Rectal smooth muscle tissue (tissue), 1 donor: ENCODE data around the gene CRAT.

Source experiments
- H3K27ac ChIP-seq: one replicate; pipeline ENCODE4 v1.7.0; 2013; ENCODE audit warnings: low read depth, low read length, inconsistent platforms
- H3K27me3 ChIP-seq: one replicate; pipeline ENCODE4 v1.7.0; 2013; ENCODE audit warnings: low read length; ENCODE audit not compliant: control insufficient read depth, insufficient read depth
- H3K36me3 ChIP-seq: one replicate; pipeline ENCODE4 v1.7.0; 2013; ENCODE audit warnings: low read length; ENCODE audit not compliant: control insufficient read depth, insufficient read depth
- H3K4me1 ChIP-seq: one replicate; pipeline ENCODE4 v1.7.0; 2013; ENCODE audit warnings: low read length; ENCODE audit not compliant: control insufficient read depth, insufficient read depth
- H3K4me3 ChIP-seq: one replicate; pipeline ENCODE4 v1.7.0; 2013; ENCODE audit warnings: low read length
- H3K9ac ChIP-seq: one replicate; pipeline ENCODE4 v1.7.0; 2013; ENCODE audit warnings: low read length

The CRAT gene

DNA sequence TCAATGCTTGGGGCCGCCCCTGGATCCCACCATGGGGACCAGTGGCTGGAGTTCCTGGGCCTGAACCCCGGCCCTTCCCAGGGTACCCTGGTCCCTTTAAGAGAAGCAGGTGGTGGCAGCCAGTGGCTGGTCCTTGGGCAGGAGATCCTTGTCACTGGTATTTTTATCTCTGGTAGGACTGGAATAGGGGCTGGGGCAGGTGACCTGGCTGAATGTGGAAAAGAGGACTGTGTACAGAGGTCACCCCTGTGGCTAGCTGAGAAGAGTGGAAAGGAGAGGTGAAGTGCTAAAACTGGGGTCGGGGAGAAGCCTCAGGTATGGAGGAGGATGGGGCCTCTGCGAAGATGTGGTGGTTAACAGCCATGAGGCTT, 7.0 kb downstream of the CRAT start:
- Histone ChIP-seq H3K9ac (no peak overlapping the region), H3K4me3 (no peak overlapping the region)

DNA sequence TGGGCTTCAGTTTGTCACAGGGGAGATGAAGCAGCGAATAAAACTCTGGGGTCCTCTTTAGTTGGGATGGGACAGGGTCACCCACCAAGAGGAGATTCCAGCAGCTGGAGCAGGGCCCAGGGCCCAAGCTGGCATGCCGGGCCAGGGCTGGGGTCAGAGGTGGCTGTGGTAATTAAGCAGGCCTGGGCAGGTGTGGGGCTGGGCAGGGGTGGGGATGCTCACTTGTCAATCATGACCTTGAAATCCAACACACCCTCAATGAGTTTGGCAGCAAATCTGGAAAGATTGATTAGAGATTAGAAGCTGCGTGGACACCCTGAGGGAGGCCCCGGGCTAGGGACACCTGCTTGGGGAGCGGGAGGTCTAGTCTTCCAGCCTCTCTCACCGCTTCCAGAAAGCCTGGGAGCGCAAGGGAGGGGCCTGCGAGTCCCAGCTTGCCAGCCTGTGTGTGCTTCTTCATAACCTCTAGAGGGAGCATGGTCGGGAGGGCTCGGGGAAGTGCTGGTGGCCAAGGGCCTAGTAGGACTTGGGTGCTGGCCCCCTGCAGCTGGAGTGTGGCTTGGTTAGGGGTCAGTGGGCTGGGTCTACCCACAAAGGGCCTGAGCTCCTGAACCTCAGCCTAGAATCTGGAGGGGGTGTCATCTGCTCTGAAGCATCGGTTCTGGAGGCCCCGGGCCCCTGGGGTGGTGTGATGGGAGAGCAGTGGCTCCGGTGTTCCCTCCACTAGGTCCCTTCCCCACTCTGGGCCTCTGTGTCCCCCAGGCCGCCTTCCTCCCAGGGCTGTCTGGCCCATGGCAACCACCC, 7.6 kb downstream of the CRAT start:
- H3K4me1 ChIP-seq: no peaks in the 10 kb centered on the region
- no peak overlapping the region for H3K9ac ChIP-seq
- no peak overlapping the region for H3K4me3 ChIP-seq
- H3K36me3 ChIP-seq: peaks cover 8% of the 10 kb centered on the region
- no peaks in the 10 kb centered on the region for H3K27me3 ChIP-seq
- no peak overlapping the region for H3K27ac ChIP-seq

More for the DNA sequence above, 7.0 kb downstream of the CRAT start:
- no peak overlapping the region for H3K27ac ChIP-seq
- H3K36me3 ChIP-seq: peaks cover 5% of the 10 kb centered on the region
- no peaks in the 10 kb centered on the region for H3K27me3 ChIP-seq
- H3K4me1 ChIP-seq: no peaks in the 10 kb centered on the region

DNA sequence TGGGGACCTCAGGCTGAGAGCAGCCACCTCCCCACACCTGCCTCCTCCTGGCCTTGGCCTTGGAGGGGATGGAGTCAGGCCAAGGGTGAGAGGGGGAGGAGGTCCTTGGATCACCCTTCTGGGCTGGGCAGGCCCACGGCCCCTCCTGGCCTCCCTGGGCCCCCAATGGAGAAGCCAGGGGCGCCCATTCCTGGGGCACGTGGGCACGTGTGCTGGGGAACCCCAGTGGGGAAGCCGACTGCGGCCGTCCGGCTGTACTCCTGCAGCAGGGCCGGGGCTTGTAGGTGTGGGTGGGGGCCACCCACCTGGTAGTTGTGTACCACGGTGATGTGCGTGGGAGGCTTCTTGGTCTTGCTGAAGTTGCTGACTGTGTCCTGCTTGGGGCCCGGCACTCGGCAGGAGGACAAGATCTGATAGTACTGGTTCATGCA, 8.5 kb downstream of the CRAT start:
- no peaks in the 10 kb centered on the region for H3K4me1 ChIP-seq
- no peaks in the 10 kb centered on the region for H3K27me3 ChIP-seq
- no peak overlapping the region for H3K27ac ChIP-seq
- no peak overlapping the region for H3K9ac ChIP-seq
- H3K4me3 ChIP-seq: no peak overlapping the region
- H3K36me3 ChIP-seq: peaks cover 11% of the 10 kb centered on the region

- H3K36me3 ChIP-seq: peaks cover 10% of the 10 kb centered on the region
- H3K27me3 ChIP-seq: no peaks in the 10 kb centered on the region
- no peak overlapping the region for H3K4me3 ChIP-seq
- no peak overlapping the region for H3K9ac ChIP-seq
- no peak overlapping the region for H3K27ac ChIP-seq
- H3K4me1 ChIP-seq: no peaks in the 10 kb centered on the region
These were observed 9.3 kb downstream of the CRAT start for GRCh38 chr9:129101279-129101678.

GRCh38 chr9:129100383-129101169, 10.0 kb downstream of the CRAT start:
- Histone ChIP-seq H3K36me3 (peaks cover 12% of the 10 kb centered on the region), H3K4me3 (no peak overlapping the region), H3K4me1 (no peaks in the 10 kb centered on the region), H3K27ac (no peak overlapping the region), H3K27me3 (no peaks in the 10 kb centered on the region), H3K9ac (no peak overlapping the region)

DNA sequence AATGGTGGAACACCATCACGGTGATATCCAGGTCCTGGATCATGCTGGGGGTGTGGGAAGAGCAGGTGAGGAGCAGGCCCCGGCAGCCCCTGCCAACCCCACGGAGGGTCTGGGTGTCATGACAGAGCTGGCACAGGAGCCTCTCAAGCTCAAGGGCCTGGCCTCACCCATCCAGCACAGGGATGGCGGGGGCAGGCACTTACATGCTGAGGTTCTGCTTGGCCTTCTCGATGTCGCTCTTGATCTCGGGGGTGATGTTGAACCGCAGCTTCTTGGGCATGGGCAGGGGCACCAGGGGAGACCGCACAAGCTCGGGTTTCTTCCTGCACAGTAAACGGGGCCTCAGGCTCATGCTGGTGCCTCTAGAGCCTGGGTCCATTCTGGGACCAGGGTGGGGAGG, 12.3 kb downstream of the CRAT start:
- Histone ChIP-seq H3K9ac (no peak overlapping the region), H3K27me3 (no peaks in the 10 kb centered on the region), H3K36me3 (peaks cover 14% of the 10 kb centered on the region), H3K27ac (no peak overlapping the region), H3K4me3 (no peak overlapping the region), H3K4me1 (no peaks in the 10 kb centered on the region)

- Histone ChIP-seq H3K27ac (no peak overlapping the region), H3K4me3 (no peak overlapping the region), H3K9ac (no peak overlapping the region), H3K27me3 (no peaks in the 10 kb centered on the region), H3K36me3 (peaks cover 14% of the 10 kb centered on the region), H3K4me1 (no peaks in the 10 kb centered on the region)
These were observed 12.8 kb downstream of the CRAT start for GRCh38 chr9:129097671-129098306.

DNA sequence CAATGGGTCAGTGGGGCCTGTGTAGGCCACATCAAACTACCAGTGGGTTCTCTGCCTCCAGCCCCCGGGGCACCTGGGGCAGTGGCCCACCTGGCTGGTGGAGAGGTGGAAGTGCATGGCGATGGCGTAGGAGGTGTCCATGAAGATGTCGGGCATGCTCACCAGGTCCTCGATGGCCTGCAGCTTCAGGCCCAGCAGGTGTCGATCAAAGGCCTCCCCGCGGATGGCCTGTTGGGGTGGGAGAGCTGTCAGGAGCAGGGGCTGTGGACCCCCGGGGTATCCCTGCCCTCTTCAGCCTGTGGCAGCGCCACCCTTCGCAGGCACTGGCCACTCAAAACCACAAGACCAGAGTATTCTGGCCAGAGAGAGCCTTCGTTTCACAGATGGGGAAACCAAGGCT, 14.7 kb downstream of the CRAT start:
- Histone ChIP-seq H3K36me3 (peaks cover 14% of the 10 kb centered on the region), H3K4me1 (no peaks in the 10 kb centered on the region), H3K27ac (no peak overlapping the region), H3K4me3 (no peak overlapping the region), H3K9ac (no peak overlapping the region), H3K27me3 (no peaks in the 10 kb centered on the region)

GRCh38 chr9:129095170-129095667, 15.4 kb downstream of the CRAT start:
- Histone ChIP-seq H3K4me3 (no peak overlapping the region), H3K36me3 (peaks cover 18% of the 10 kb centered on the region), H3K9ac (no peak overlapping the region), H3K27me3 (no peaks in the 10 kb centered on the region), H3K27ac (no peak overlapping the region), H3K4me1 (no peaks in the 10 kb centered on the region)

GRCh38 chr9:129094387-129095169, 16.0 kb downstream of the CRAT start:
- H3K9ac ChIP-seq: no peak overlapping the region
- H3K36me3 ChIP-seq: peaks cover 21% of the 10 kb centered on the region
- H3K4me3 ChIP-seq: no peak overlapping the region
- no peaks in the 10 kb centered on the region for H3K27me3 ChIP-seq
- H3K27ac ChIP-seq: no peak overlapping the region
- H3K4me1 ChIP-seq: no peaks in the 10 kb centered on the region

GRCh38 chr9:129093602-129094386, 16.8 kb downstream of the CRAT start:
- Histone ChIP-seq H3K4me1 (no peaks in the 10 kb centered on the region), H3K9ac (no peak overlapping the region), H3K36me3 (peaks cover 25% of the 10 kb centered on the region), H3K27me3 (no peaks in the 10 kb centered on the region), H3K4me3 (no peak overlapping the region), H3K27ac (no peak overlapping the region)
